Mesothelial cell of epicardium (in vitro differentiated cells): ENCODE measurements around the gene CCT5. TPM values are rescaled to one million over a fixed set of nuclear protein-coding genes. Genes with fewer than 3 reads are reported as not detected.

ENCODE experiments used
- DNase-seq, 2 experiments: peaks; one replicate each; pipeline ENCODE4 v3.0.0; 2021; ENCODE audit warnings: low spot score in 2 of 2; ENCODE audit not compliant: unreplicated experiment in 2 of 2
- H3K27ac Mint-ChIP-seq: 2 replicates; pipeline ENCODE4 v1.8.0; 2021; ENCODE audit warnings: mixed read lengths
- H3K27me3 Mint-ChIP-seq: 2 replicates; pipeline ENCODE4 v1.8.0; 2021; ENCODE audit warnings: low read depth, mixed read lengths
- H3K36me3 Mint-ChIP-seq: 2 replicates; pipeline ENCODE4 v1.8.0; 2021; ENCODE audit warnings: mixed read lengths
- H3K4me1 Mint-ChIP-seq: 2 replicates; pipeline ENCODE4 v1.8.0; 2021; ENCODE audit warnings: mixed read lengths
- H3K4me3 Mint-ChIP-seq: 2 replicates; pipeline ENCODE4 v1.8.0; 2021; ENCODE audit warnings: mild to moderate bottlenecking, moderate library complexity, mixed read lengths
- H3K9me3 Mint-ChIP-seq: 2 replicates; pipeline ENCODE4 v1.8.0; 2021; ENCODE audit warnings: mixed read lengths
- total RNA-seq: library from RNA; stranded (reverse); gene quantifications from 3 replicates; pipeline ENCODE4 v1.2.1, GENCODE V29; 2021
- TF ChIP-seq, protein P1 (sequence below): fragments of 200-600 bp; sonication (generic); IDR thresholded peaks from one replicate; pipeline ENCODE4 v1.5.0; 2021; ENCODE audit warnings: antibody characterized with exemption; ENCODE audit not compliant: unreplicated experiment

Gene CCT5
- total RNA-seq, 1 donor from 2014 or later, result 141 TPM

DNA sequence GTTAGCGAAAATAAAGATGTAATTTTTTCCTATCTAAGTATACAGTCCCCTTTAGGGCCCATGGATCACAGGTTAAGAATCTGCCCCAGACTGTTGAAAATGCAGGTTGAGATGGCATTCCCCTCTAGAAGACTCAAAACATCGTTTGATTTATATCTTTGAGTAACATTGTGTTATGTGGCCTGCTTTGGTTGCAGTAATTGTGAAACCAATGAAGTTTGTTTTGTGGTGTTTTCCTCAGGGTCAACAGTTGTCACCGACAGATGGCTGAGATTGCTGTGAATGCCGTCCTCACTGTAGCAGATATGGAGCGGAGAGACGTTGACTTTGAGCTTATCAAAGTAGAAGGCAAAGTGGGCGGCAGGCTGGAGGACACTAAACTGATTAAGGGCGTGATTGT is 7.8 kb downstream of the CCT5 start:
- H3K27ac Mint-ChIP-seq, result no peak overlapping the region
- no peak for DNase-seq
- H3K27me3 Mint-ChIP-seq, result no peaks in the 10 kb centered on the region
- no peaks in the 10 kb centered on the region for H3K9me3 Mint-ChIP-seq
- H3K4me3 Mint-ChIP-seq, result no peak overlapping the region
- TF ChIP-seq, protein P1, sequence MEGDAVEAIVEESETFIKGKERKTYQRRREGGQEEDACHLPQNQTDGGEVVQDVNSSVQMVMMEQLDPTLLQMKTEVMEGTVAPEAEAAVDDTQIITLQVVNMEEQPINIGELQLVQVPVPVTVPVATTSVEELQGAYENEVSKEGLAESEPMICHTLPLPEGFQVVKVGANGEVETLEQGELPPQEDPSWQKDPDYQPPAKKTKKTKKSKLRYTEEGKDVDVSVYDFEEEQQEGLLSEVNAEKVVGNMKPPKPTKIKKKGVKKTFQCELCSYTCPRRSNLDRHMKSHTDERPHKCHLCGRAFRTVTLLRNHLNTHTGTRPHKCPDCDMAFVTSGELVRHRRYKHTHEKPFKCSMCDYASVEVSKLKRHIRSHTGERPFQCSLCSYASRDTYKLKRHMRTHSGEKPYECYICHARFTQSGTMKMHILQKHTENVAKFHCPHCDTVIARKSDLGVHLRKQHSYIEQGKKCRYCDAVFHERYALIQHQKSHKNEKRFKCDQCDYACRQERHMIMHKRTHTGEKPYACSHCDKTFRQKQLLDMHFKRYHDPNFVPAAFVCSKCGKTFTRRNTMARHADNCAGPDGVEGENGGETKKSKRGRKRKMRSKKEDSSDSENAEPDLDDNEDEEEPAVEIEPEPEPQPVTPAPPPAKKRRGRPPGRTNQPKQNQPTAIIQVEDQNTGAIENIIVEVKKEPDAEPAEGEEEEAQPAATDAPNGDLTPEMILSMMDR, result no peak
- H3K4me1 Mint-ChIP-seq, result peaks cover 7% of the 10 kb centered on the region
- H3K36me3 Mint-ChIP-seq, result peaks cover 52% of the 10 kb centered on the region

DNA sequence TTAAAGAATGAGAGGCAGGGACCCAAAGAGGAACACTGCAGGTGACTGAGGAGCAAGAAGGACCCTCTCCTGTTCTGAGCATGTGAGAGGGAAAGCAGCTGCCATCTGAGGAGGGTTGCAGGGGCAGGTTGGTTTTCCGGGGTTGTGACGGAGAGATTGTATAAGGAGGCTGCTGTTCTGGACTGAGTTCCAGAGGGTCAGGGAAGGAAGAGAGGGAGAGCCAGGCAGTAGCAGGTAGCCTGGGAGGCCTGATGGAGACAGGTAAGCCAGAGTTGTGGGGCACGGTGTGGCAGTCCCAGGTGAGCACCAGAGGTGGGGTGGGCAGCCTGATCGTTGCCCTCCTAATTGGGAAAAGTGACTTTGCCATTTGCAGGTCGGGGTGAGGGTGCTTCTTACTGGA is 9.8 kb downstream of the CCT5 start:
- H3K9me3 Mint-ChIP-seq, result no peaks in the 10 kb centered on the region
- no peak for DNase-seq
- peaks cover 55% of the 10 kb centered on the region for H3K36me3 Mint-ChIP-seq
- H3K4me1 Mint-ChIP-seq, result peaks cover 11% of the 10 kb centered on the region
- TF ChIP-seq, protein P1, result no peak
- no peaks in the 10 kb centered on the region for H3K27me3 Mint-ChIP-seq
- H3K27ac Mint-ChIP-seq, result no peak overlapping the region
- H3K4me3 Mint-ChIP-seq, result no peak overlapping the region

DNA sequence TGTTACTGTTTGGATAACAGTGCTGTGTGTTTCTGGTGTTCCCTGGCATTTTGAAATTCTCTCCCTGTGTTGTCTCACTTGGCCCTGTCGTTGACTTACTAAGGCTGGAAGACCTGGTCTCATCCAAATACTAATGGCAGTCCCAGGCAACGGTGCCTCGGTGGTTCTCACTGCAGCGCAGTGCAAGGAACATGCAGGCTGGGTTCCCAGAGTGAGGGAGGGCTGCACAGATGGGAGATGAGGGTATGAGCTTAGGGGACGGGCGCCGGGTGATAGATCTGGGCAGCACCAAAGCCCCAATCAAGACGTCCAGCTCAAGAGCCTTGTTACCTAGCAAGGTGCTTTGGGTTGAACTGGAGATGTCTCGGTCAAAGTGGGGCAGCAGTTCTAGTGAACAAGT is 11.0 kb downstream of the CCT5 start:
- Mint-ChIP-seq H3K27ac (no peak overlapping the region), H3K4me3 (no peak overlapping the region), H3K9me3 (no peaks in the 10 kb centered on the region), H3K4me1 (peaks cover 11% of the 10 kb centered on the region), H3K36me3 (peaks cover 47% of the 10 kb centered on the region), H3K27me3 (no peaks in the 10 kb centered on the region)
- no peak for DNase-seq
- TF ChIP-seq, protein P1, result no peak

DNA sequence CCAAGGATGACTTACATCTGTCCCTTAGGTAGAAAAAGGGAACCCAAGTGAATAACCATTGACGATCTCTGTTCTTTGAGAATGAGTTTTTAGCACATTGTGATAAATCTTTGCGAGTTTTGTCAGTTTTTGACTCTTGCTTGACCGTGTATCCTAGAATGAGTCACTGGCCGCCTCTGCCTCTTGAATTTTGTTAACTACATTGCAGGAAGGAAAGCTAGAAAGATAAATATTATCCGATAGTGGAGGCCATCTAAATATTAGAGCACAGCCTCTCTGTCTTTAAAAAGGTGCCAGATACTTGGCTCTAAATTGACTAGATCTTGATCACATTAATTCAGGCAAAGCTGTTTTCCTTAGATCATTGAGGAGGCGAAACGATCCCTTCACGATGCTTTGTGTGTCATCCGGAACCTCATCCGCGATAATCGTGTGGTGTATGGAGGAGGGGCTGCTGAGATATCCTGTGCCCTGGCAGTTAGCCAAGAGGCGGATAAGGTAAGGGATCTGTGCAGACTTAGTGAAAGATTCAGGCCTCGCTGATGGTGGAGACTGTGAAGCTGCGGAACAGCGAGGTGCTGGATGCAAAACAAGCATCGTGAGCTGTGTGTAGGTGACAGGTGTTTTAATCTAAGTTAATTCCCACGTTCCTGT is 12.2 kb downstream of the CCT5 start:
- Mint-ChIP-seq H3K4me1 (peaks cover 11% of the 10 kb centered on the region), H3K9me3 (no peaks in the 10 kb centered on the region), H3K4me3 (no peak overlapping the region), H3K27me3 (no peaks in the 10 kb centered on the region), H3K27ac (no peak overlapping the region), H3K36me3 (peaks cover 45% of the 10 kb centered on the region)
- TF ChIP-seq, protein P1, result no peak
- DNase-seq, result no peak

DNA sequence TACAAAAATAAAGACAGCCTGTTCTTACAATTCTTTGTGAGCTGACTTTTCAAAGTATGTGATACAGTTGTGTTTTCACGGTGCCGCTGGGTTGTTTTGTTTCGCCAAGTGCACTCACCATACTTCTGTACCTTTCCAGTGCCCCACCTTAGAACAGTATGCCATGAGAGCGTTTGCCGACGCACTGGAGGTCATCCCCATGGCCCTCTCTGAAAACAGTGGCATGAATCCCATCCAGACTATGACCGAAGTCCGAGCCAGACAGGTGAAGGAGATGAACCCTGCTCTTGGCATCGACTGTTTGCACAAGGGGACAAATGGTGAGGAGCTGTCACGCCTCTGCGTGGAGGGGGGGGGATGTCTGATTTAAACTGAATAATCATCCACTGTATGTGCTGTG is 12.9 kb downstream of the CCT5 start:
- Mint-ChIP-seq H3K4me3 (no peak overlapping the region), H3K36me3 (peaks cover 40% of the 10 kb centered on the region), H3K9me3 (no peaks in the 10 kb centered on the region), H3K27me3 (no peaks in the 10 kb centered on the region), H3K27ac (no peak overlapping the region), H3K4me1 (peaks cover 11% of the 10 kb centered on the region)
- no peak for DNase-seq
- TF ChIP-seq, protein P1, result no peak

DNA sequence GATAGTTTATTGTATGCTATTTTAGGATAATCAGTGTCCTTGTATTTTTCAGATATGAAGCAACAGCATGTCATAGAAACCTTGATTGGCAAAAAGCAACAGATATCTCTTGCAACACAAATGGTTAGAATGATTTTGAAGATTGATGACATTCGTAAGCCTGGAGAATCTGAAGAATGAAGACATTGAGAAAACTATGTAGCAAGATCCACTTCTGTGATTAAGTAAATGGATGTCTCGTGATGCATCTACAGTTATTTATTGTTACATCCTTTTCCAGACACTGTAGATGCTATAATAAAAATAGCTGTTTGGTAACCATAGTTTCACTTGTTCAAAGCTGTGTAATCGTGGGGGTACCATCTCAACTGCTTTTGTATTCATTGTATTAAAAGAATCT is 14.5 kb downstream of the CCT5 start:
- Mint-ChIP-seq H3K27me3 (no peaks in the 10 kb centered on the region), H3K27ac (peak overlapping the region; percentile 15), H3K36me3 (peaks cover 31% of the 10 kb centered on the region), H3K4me1 (peaks cover 11% of the 10 kb centered on the region), H3K9me3 (no peaks in the 10 kb centered on the region), H3K4me3 (no peak overlapping the region)
- no peak for DNase-seq
- TF ChIP-seq, protein P1, result no peak
